Small intestine (tissue), 7 donors: ENCODE results near the gene GBX2. TPM values are rescaled to one million over a fixed set of nuclear protein-coding genes. Genes with fewer than 3 reads are reported as not detected.

Source experiments
- DNase-seq, 2 donors: peaks; one replicate each; pipeline versions ENCODE4 v3.0.0 to v3.0.0-alpha.2; 2013
- FAIRE-seq: peaks from 2 replicates; lab custom pipeline; 2012; peaks lifted over from hg19 to GRCh38; lab: Jason Lieb, UNC
- H3K27ac ChIP-seq, 3 donors: one replicate each; pipeline ENCODE4 v1.5.1; 2013; ENCODE audit warnings: low read length in 2 of 3, mild to moderate bottlenecking in 2 of 3, control low read depth in 1 of 3, inconsistent platforms in 1 of 3, low read depth in 1 of 3, moderate library complexity in 1 of 3
- H3K27me3 ChIP-seq, 3 donors: one replicate each; pipeline ENCODE4 v1.6.1; 2013; ENCODE audit warnings: low read length in 3 of 3, inconsistent platforms in 1 of 3; ENCODE audit not compliant: control insufficient read depth in 3 of 3, insufficient read depth in 3 of 3
- H3K36me3 ChIP-seq, 3 donors: one replicate each; pipeline ENCODE4 v1.6.1; 2013; ENCODE audit warnings: low read length in 3 of 3, inconsistent platforms in 1 of 3, low read depth in 1 of 3, mild to moderate bottlenecking in 1 of 3, moderate library complexity in 1 of 3; ENCODE audit not compliant: control insufficient read depth in 3 of 3, insufficient read depth in 2 of 3
- H3K4me1 ChIP-seq, 3 donors: one replicate each; pipeline ENCODE4 v1.6.1; 2013; ENCODE audit warnings: low read length in 2 of 3, inconsistent platforms in 1 of 3, low read depth in 1 of 3, mild to moderate bottlenecking in 1 of 3, moderate library complexity in 1 of 3; ENCODE audit not compliant: control insufficient read depth in 3 of 3, insufficient read depth in 2 of 3
- H3K4me3 ChIP-seq, 3 donors: one replicate each; pipeline ENCODE4 v1.5.1; 2013; ENCODE audit warnings: low read length in 3 of 3, control low read depth in 1 of 3, inconsistent platforms in 1 of 3, low read depth in 1 of 3, mild to moderate bottlenecking in 1 of 3, moderate library complexity in 1 of 3
- H3K9me3 ChIP-seq, 2 donors: one replicate each; pipeline ENCODE4 v1.6.1; 2013; ENCODE audit warnings: low read depth in 1 of 2, low read length in 1 of 2; ENCODE audit not compliant: control insufficient read depth in 2 of 2, insufficient read depth in 1 of 2
- WGBS, 3 donors: extraction: QIAGEN DNeasy Blood & Tissue Kit; methylation state at CpG; one replicate each; pipeline ENCODE4 v1.1.7; 2013; 5-methylcytosine and 5-hydroxymethylcytosine counted together
- polyA plus RNA-seq, 4 donors: library from polyadenylated mRNA; stranded (reverse) in 3 of 4; unstranded in 1 of 4; fragments of 200-250 nt in 3 of 4; fragments of 120-200 nt in 1 of 4; gene quantifications; one replicate each; pipeline versions ENCODE4 v1.2.1 to v1.2.3, GENCODE V29; 2013
- donor health status: healthy with polysubstance abuse.
- donor health status: control.
- donor health status: control.
- donor health status: Bipolar disorder and iron deficiency.
- donor health status: healthy.

GBX2 gene
- polyA plus RNA-seq, 4 donors = not detected

DNA sequence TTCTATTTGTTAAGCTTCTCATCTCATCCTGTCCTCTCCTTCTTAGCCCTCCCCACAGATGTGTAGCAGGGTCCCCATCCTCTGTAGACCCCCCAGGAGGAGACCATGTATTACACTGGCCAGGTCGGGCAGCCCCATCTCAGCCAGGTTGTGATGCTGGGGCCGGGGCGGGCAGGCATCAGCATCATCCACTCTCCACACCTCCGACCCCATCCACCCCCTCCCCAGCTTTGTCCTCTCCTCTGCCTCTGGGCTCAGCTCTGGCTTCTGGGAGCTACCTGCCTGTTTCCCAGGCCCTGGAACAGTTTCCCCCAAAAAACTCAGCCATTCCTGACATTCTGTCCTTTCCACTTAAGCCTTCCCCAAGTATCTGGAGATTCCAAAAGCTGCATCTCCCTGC is 49.2 kb downstream of the GBX2 start:
- no peaks in the 10 kb centered on the region for H3K9me3 ChIP-seq
- H3K27me3 ChIP-seq = no peaks in the 10 kb centered on the region
- WGBS, 3 donors = 84 to 95% (median 88%) methylated on average over 4 of the region's 4 CpGs
- no peak overlapping the region for H3K27ac ChIP-seq
- no peak for FAIRE-seq
- no peaks in the 10 kb centered on the region for H3K4me1 ChIP-seq
- no peak for DNase-seq
- H3K4me3 ChIP-seq = no peak overlapping the region
- peaks cover 0 to 23% (median 0%) of the 10 kb centered on the region in 3 donors for H3K36me3 ChIP-seq

DNA sequence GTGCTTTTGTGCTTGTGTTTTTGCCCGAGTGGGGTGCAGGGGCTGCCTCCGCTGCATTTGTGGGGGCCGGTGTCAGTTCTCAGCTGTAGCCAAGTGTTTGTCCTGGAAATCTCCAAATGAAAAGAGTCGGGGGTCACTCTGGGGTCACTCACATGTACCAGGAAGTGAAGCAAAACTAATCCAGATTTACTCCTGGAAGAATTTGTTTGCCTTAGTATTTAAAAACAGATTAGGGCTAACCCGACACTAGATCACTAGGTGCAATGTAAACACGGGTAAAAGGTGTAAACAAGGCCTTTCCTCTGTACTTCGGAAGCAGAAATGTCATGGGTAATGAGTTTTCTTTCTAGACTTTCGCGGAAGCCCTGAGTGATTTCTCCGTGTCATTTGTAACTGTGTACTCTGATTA is 50.3 kb downstream of the GBX2 start:
- no peak for FAIRE-seq
- peak in 1 of 2 donors; percentile 16 for DNase-seq

DNA sequence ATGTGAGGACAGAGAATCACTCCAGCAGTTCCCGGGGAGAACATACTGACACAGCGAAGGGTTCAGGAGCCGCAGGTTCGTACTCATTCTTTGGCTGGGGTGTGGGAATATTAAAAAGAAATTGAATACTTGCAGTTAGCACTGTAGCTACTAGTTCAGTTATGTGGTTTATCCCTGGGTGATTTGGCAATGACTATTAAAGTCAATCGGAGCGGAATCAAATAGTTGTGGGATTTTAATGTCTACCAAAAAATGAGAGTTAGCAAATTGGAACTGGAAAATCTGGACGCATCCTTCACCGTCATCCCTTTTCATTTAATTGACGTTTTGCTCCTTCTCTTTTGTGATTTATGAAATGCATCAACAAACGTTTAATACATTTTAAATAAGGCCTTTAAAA is 50.8 kb downstream of the GBX2 start:
- Histone ChIP-seq H3K4me3 (no peak overlapping the region), H3K4me1 (no peaks in the 10 kb centered on the region), H3K27me3 (no peaks in the 10 kb centered on the region), H3K36me3 (peaks cover 0 to 18% (median 0%) of the 10 kb centered on the region in 3 donors), H3K27ac (no peak overlapping the region), H3K9me3 (no peaks in the 10 kb centered on the region)
- FAIRE-seq (no peak), DNase-seq (no peak)
- WGBS, 3 donors = 85 to 87% (median 86%) methylated on average over 10 of the region's 10 CpGs

More for the DNA sequence above, 50.3 kb downstream of the GBX2 start:
- H3K9me3 ChIP-seq = no peaks in the 10 kb centered on the region
- no peaks in the 10 kb centered on the region for H3K4me1 ChIP-seq
- no peaks in the 10 kb centered on the region for H3K27me3 ChIP-seq
- no peak overlapping the region for H3K27ac ChIP-seq
- H3K4me3 ChIP-seq = no peak overlapping the region
- WGBS, 3 donors = 55 to 65% (median 59%) methylated on average over 10 of the region's 10 CpGs
- peaks cover 0 to 18% (median 0%) of the 10 kb centered on the region in 3 donors for H3K36me3 ChIP-seq

Other genes with a start within 250 kb of the GBX2 start
- gene ASB18, start 96.0 kb upstream of the GBX2 start, polyA plus RNA-seq = under 1 TPM in 1 of 4 donors, not detected in 3; 0.09 TPM